Coronary artery (tissue), 2 donors: ENCODE data around the gene POSTN.

ENCODE experiments used
- DNase-seq: peaks from one replicate; pipeline ENCODE4 v3.0.0-alpha.2; 2017; ENCODE audit warnings: low spot score
- H3K27ac ChIP-seq, 2 donors: fragments of 200-600 bp; sonication (generic); one replicate each; pipeline ENCODE4 v1.5.1; 2016 to 2019
- H3K4me3 ChIP-seq: fragments of 200-600 bp; sonication (generic); 2 replicates; pipeline ENCODE4 v1.5.1; 2016; ENCODE audit warnings: mild to moderate bottlenecking, moderate library complexity
- CTCF ChIP-seq: fragments of 200-600 bp; sonication (generic); IDR thresholded peaks from one replicate; pipeline ENCODE4 v1.5.1; 2019; ENCODE audit warnings: antibody characterized with exemption

The POSTN gene

GRCh38 chr13:37632294-37632693, 33.7 kb upstream of the POSTN start:
- no peak for DNase-seq
- H3K4me3 ChIP-seq, result no peak overlapping the region
- H3K27ac ChIP-seq, result no peak overlapping the region
- no peak for TF ChIP-seq CTCF

- Histone ChIP-seq H3K4me3 (no peak overlapping the region), H3K27ac (no peak overlapping the region)
- DNase-seq, result no peak
- no peak for TF ChIP-seq CTCF
Observed at GRCh38 chr13:37627428-37627827, 28.9 kb upstream of the POSTN start.

- DNase-seq, result no peak
- Histone ChIP-seq H3K4me3 (no peak overlapping the region), H3K27ac (no peak overlapping the region)
- TF ChIP-seq CTCF, result no peak
Observed at GRCh38 chr13:37621811-37622361, 23.3 kb upstream of the POSTN start.

GRCh38 chr13:37618554-37618953, 20.0 kb upstream of the POSTN start:
- no peak overlapping the region for H3K4me3 ChIP-seq
- no peak for TF ChIP-seq CTCF
- no peak overlapping the region for H3K27ac ChIP-seq
- no peak for DNase-seq

GRCh38 chr13:37617173-37617572, 18.6 kb upstream of the POSTN start:
- Histone ChIP-seq H3K27ac (peak overlapping the region in 1 of 2 donors; percentile 3), H3K4me3 (no peak overlapping the region)
- DNase-seq, result no peak
- TF ChIP-seq CTCF, result no peak

GRCh38 chr13:37616131-37616530, 17.6 kb upstream of the POSTN start:
- no peak for TF ChIP-seq CTCF
- DNase-seq, result no peak
- Histone ChIP-seq H3K27ac (no peak overlapping the region), H3K4me3 (no peak overlapping the region)

- TF ChIP-seq CTCF, result no peak
- no peak for DNase-seq
- H3K27ac ChIP-seq, result no peak overlapping the region
- no peak overlapping the region for H3K4me3 ChIP-seq
Observed at GRCh38 chr13:37615276-37615675, 16.7 kb upstream of the POSTN start.
